ENCODE results near the gene SLC39A1. TPM values are rescaled to one million over a fixed set of nuclear protein-coding genes. Genes with fewer than 3 reads are reported as not detected.

SLC39A1 gene
- total and polyA plus RNA-seq, 9 of the 15 experiments (the other 6 are each of a cell fraction or from before 2014, with no cell fraction given), result 9.9 to 81.1 (median 62.7) TPM

GRCh38 chr1:153945795-153946621 lies 17.3 kb downstream of the SLC39A1 start (continued):
- TF ChIP-seq PKNOX1 (IDR thresholded peaks at IDR 0.05) (peak; percentile 47), HDGF (IDR thresholded peaks at IDR 0.05) (no peak), THAP7 (CRISPR knock-in tag; IDR thresholded peaks at IDR 0.05) (peak; percentile 51; the same call in 1 of the 2 replicates), REST (IDR thresholded peaks at IDR 0.05; ENCODE audit: borderline replicate concordance) (no peak), REST (CRISPR knock-in tag; IDR thresholded peaks at IDR 0.05; ENCODE audit: low read depth) (peak; percentile 38; the same call in 1 of the 2 replicates), NFRKB (IDR thresholded peaks at IDR 0.05; ENCODE audit: low read depth) (no peak), TAL1 (IDR thresholded peaks at IDR 0.05) (no peak), SP2 (IDR thresholded peaks at IDR 0.05; ENCODE audit: extremely low read depth, low read depth, low read length, poor library complexity, severe bottlenecking) (no peak), ZNF512 (tag; IDR thresholded peaks at IDR 0.05) (no peak), ZNF766 (CRISPR knock-in tag; conservative IDR thresholded peaks at IDR 0.05) (no peak; the same call in 1 of the 2 replicates), ZNF655 (CRISPR knock-in tag; IDR thresholded peaks at IDR 0.05) (no peak), ZNF717 (CRISPR knock-in tag; IDR thresholded peaks at IDR 0.05) (no peak), JUN (IDR thresholded peaks at IDR 0.05; ENCODE audit: borderline replicate concordance, low read depth, low read length) (no peak), JUN (CRISPR knock-in tag; IDR thresholded peaks at IDR 0.05; ENCODE audit: borderline replicate concordance) (peak; percentile 8; the same call in 1 of the 2 replicates)
